ENCODE measurements around the gene BMP5.

BMP5 gene

DNA sequence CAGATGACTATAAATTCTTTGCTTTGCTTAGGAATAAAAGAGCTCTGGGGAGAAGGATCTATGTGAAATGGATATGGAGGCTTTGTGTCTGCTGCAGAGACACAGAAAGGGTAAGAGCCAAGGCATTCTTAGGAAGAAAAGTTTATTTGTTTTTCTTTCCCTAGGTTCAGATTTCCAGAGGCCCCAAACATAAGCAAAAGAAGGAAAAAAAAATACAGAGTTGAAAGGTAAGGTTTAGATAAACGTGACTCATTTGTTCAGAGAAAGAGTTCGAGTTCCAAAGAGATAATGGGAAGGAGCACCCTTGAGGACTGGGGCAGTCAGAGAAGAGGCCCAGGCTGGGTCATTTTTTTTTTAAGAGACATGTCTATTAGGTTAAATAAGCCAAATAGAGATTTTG, 27.4 kb upstream of the BMP5 start:
- no peaks in the 10 kb centered on the region for H3K27me3 ChIP-seq
- H3K4me1 ChIP-seq = no peaks in the 10 kb centered on the region
- no peak for TF ChIP-seq Cebpa-rat (IDR thresholded peaks at IDR 0.05)
- no peaks in the 10 kb centered on the region for H4K20me1 ChIP-seq
- H3K4me3 ChIP-seq = no peak overlapping the region
- H3K4me2 ChIP-seq = no peak overlapping the region
- H3K27ac ChIP-seq = no peak overlapping the region
- H3K9me3 ChIP-seq (replicated peaks in 1 of 11) = no peaks in the 10 kb centered on the region
- no peak overlapping the region for H3K9ac ChIP-seq
- no peaks in the 10 kb centered on the region for H3K36me3 ChIP-seq

DNA sequence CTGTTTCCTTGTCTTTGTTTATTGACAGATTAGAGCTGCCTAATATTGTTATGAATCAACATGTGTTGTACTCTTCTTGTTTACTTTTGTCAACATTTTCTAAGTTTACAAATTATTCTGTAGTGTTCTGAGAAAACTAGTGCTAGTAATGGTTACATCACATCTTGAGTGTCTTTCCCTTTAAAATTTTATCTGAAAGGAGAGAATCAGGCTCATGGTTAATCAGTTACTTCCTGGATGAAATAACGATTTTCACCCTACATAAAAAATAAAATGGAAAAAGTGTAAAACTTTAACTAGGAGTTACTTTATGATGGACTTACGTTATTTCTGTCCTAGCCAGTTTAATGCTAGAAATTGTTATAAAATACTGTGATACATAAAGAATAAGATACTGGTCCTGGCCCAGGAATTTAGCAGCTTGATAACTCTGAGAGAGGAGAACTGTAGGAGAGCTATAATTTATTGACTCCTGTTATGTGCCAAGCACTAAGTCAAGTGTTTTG, 26.4 kb upstream of the BMP5 start:
- TF ChIP-seq Cebpa-rat (IDR thresholded peaks at IDR 0.05) = no peak
- H3K36me3 ChIP-seq = no peaks in the 10 kb centered on the region

DNA sequence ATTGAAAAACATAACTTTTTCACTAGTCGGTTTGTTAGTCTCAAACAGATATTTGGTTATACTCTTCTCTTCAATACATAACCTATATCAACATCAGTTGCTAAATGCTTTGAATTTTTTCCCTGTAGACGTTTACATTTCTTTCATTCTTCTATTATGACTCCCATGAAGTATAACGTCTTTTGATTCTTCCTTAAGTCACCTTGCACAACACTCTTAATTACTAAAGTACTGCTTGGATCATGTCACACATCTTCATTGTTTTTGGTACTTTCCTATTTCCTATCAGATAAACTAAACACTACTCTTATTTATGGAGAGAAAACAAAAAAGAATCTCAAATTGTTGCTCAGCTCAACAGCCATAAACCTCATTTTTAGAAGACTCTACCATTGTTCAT, 23.0 kb upstream of the BMP5 start:
- H3K27ac ChIP-seq = no peak overlapping the region
- no peak overlapping the region for H3K4me2 ChIP-seq
- no peaks in the 10 kb centered on the region for H4K20me1 ChIP-seq
- H3K27me3 ChIP-seq = no peaks in the 10 kb centered on the region
- H3K4me3 ChIP-seq = no peak overlapping the region
- H3K9ac ChIP-seq = no peak overlapping the region
- no peak for TF ChIP-seq Cebpa-rat (IDR thresholded peaks at IDR 0.05)
- no peaks in the 10 kb centered on the region for H3K4me1 ChIP-seq
- H3K9me3 ChIP-seq (replicated peaks in 1 of 11) = no peaks in the 10 kb centered on the region
- H3K36me3 ChIP-seq = no peaks in the 10 kb centered on the region

More for the DNA sequence above, 26.4 kb upstream of the BMP5 start:
- no peak overlapping the region; a peak in 1 of 22 replicates for H3K27ac ChIP-seq
- no peaks in the 10 kb centered on the region for H4K20me1 ChIP-seq
- H3K9me3 ChIP-seq (replicated peaks in 1 of 11) = no peaks in the 10 kb centered on the region
- H3K4me2 ChIP-seq = no peak overlapping the region
- no peaks in the 10 kb centered on the region for H3K27me3 ChIP-seq
- H3K4me1 ChIP-seq = no peaks in the 10 kb centered on the region
- H3K9ac ChIP-seq = no peak overlapping the region
- no peak overlapping the region for H3K4me3 ChIP-seq

DNA sequence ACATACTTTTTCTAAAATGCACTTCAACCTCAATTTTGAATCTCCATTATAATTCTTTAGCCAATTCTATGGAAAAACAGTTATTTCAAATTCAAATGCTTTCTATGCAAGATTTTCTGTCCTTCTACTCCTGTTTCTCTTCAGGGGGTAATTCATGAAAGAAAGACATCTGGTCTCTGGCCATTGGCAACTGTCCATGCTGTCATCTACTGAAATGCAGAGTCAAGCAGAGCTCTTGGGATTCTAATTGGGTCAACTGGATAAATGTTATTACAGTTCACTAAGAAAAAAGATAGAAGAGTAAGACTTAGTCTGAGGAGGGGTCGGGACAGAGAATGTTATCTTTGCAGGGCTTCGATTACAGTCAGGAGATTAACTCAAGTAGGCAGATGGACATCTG, 22.0 kb upstream of the BMP5 start:
- Histone ChIP-seq H3K27me3 (no peaks in the 10 kb centered on the region), H4K20me1 (no peaks in the 10 kb centered on the region), H3K4me1 (no peaks in the 10 kb centered on the region), H3K27ac (no peak overlapping the region), H3K4me3 (no peak overlapping the region), H3K36me3 (no peaks in the 10 kb centered on the region), H3K9ac (no peak overlapping the region), H3K9me3 (replicated peaks in 1 of 11) (no peaks in the 10 kb centered on the region), H3K4me2 (no peak overlapping the region)
- no peak for TF ChIP-seq Cebpa-rat (IDR thresholded peaks at IDR 0.05)

DNA sequence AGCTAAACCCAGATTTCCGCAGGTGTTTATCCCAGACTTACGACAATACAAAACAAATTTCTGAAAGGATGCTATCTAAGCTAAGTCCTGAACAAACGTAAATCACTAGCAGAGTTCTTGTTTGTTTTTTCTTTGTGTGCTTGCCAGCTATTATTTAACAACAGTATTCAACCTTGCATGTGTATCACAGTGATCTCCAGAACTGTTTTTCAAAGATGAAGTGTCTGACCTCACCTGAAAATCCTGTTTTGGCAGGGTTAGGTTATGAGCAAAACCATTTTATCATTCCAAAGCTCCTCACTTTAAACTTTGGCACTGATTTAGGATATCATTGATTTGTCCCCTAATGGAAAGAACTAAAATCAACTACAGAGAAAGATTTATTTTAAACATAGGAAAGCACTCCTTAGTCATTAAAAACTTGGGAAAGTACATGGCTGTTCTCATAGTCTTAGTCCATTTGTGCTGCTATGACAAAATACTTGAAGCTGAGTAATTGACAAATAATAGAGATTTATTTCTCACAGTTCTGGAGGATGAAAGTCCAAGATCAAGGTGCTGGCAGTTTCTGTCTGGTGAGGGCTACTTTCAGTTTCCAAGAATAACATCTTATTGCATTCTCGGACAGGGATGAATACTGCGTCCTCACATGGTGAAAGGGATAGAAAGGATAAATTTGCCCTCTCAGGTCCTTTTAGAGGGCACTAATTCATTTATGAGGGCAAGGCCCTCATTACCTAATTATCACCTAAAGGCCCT, 20.8 kb upstream of the BMP5 start:
- Histone ChIP-seq H3K4me1 (no peaks in the 10 kb centered on the region), H3K9ac (no peak overlapping the region), H3K4me3 (no peak overlapping the region), H3K9me3 (replicated peaks in 1 of 11) (no peaks in the 10 kb centered on the region), H3K4me2 (no peak overlapping the region), H3K36me3 (no peaks in the 10 kb centered on the region), H4K20me1 (no peaks in the 10 kb centered on the region), H3K27ac (no peak overlapping the region), H3K27me3 (no peaks in the 10 kb centered on the region)
- no peak for TF ChIP-seq Cebpa-rat (IDR thresholded peaks at IDR 0.05)

DNA sequence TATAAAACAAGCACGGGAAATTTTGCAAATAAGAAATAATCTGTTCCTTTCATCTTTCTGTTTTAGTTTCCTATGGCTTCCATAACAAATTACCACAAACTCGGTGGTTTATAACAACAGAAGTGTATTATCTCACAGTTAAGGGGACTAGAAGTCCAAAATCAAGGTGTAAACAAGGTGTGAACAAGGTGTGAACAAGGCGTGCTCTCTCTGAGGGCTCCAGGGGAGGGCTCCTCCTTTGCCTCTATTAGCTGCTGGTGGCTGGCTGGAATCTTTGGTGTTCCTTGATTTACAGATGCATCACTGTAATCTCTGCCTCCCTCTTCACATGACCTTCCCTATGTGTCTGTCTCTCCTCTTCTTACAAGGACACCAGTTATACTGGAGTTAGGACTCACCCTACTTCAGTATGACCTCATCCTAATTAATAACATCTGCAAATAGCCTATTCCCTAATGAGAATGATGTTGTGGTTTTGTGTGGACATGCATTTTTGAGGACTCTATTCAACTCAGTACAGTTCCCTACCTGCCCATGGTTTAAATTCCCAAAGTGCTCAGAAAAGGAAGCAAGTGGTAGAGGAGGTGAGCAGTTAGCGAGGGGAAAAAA, 17.5 kb upstream of the BMP5 start:
- H3K27ac ChIP-seq = no peak overlapping the region
- no peaks in the 10 kb centered on the region for H3K27me3 ChIP-seq
- no peak for TF ChIP-seq Cebpa-rat (IDR thresholded peaks at IDR 0.05)
- no peaks in the 10 kb centered on the region for H3K36me3 ChIP-seq
- no peak overlapping the region for H3K4me2 ChIP-seq
- H3K9me3 ChIP-seq (replicated peaks in 1 of 11) = no peaks in the 10 kb centered on the region
- H3K4me1 ChIP-seq = no peaks in the 10 kb centered on the region
- H4K20me1 ChIP-seq = no peaks in the 10 kb centered on the region
- no peak overlapping the region for H3K4me3 ChIP-seq
- no peak overlapping the region for H3K9ac ChIP-seq

DNA sequence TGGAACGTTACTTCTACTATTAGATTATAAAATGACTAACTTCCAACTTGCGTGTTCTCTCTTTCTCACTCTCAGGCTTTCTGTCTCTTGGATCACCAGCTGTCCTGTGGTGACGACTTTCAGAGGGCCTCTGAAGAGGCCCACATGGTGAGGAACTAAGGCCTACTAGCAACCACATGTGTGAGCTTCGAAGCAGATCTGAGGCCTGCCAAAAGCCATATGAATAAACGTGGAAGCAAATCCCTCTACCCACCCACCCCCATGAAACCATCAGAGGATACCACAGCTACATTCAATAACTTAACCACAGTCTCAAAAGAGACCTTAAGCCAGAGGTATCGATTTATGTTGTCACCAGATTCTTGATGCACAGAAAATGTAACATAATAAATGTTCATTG, 13.5 kb upstream of the BMP5 start:
- Histone ChIP-seq H3K4me2 (no peak overlapping the region), H3K4me1 (no peaks in the 10 kb centered on the region), H3K9ac (no peak overlapping the region), H3K36me3 (no peaks in the 10 kb centered on the region), H3K27ac (no peak overlapping the region), H4K20me1 (no peaks in the 10 kb centered on the region), H3K27me3 (no peaks in the 10 kb centered on the region), H3K4me3 (no peak overlapping the region), H3K9me3 (replicated peaks in 1 of 11) (no peaks in the 10 kb centered on the region)
- no peak for TF ChIP-seq Cebpa-rat (IDR thresholded peaks at IDR 0.05)

DNA sequence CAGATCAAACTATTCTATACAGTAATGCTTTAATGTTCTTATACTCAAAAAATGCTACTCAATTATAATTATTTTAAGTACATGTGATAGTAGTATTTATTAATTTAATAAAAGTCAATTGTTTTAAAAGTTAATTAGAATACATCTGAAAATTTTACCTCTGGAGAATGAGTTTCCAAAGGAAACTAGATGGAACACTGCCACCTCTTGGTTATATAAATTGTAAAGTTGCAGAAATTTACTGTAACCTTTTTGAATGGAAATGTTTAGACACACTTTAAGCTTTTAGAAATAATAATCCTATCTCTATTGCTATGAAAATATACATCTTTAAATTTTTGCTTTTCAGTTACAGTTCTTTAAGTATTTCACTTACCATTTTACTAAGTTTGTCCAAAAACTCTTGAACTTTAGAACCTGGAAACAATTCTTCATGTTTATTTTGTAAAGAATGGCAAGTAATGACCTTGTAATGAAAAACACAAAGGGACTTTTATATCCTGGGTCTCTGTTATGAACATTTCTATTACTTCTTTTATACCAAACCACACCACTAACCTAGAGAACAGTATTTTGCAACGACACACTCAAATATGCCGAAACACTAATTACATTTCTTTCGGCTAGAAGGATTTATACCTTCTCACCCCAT, 10.9 kb upstream of the BMP5 start:
- no peaks in the 10 kb centered on the region for H3K36me3 ChIP-seq
- H3K4me3 ChIP-seq = no peak overlapping the region
- no peaks in the 10 kb centered on the region for H4K20me1 ChIP-seq
- no peak overlapping the region for H3K27ac ChIP-seq
- H3K4me1 ChIP-seq = no peaks in the 10 kb centered on the region
- H3K9ac ChIP-seq = no peak overlapping the region
- no peak for TF ChIP-seq Cebpa-rat (IDR thresholded peaks at IDR 0.05)
- H3K27me3 ChIP-seq = no peaks in the 10 kb centered on the region
- H3K9me3 ChIP-seq (replicated peaks in 1 of 11) = no peaks in the 10 kb centered on the region
- no peak overlapping the region for H3K4me2 ChIP-seq

DNA sequence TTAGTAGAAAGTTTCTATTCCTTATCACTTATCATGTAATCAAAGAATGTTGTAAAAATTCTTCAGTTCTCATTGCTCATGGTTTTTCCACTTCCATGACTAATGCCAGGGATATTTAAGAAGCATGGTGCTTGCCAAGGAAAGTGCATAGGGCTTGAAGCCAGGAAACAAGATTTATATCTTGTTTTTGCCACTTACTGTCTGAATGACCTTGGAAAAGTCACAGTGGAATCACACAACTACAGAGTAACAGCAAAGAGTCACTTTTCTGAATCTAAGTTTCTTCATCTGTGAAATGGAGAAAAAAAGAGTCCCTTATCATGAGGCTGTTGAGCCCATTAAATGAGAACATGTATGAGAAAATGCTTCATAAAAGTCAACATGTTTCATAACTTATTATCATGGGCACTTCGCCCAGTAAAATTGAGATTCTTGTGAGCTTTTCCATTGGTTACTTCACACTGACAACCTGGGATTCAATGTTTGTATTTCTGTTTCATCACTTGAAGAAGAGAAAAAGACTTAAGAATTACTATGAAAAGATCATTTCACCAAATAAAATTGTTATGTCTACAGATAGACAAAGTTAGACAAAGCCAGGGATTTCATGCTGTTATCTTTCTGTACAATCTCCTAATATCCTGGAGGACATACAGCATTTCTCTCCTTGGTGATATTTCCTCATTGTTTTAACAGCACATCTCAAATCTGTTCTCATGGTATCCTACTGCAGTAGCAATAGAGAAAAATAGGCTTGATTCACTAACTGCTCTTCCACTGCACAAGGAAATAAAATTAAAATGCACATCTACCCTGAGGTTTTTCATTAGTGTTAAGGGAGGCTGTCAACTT, 7.6 kb upstream of the BMP5 start:
- Histone ChIP-seq H3K9ac (no peak overlapping the region), H3K4me3 (no peak overlapping the region), H3K4me1 (no peaks in the 10 kb centered on the region), H3K9me3 (replicated peaks in 1 of 11) (no peaks in the 10 kb centered on the region), H3K4me2 (no peak overlapping the region), H4K20me1 (no peaks in the 10 kb centered on the region), H3K36me3 (no peaks in the 10 kb centered on the region), H3K27me3 (no peaks in the 10 kb centered on the region), H3K27ac (no peak overlapping the region)
- TF ChIP-seq Cebpa-rat (IDR thresholded peaks at IDR 0.05) = no peak

All from BLaER1 treated with 17β-estradiol and CSF1 and Interleukin-3, amounts not matched to agents 10 nM and 100 nM (cell line).